ENCODE measurements around the gene CATSPERD. TPM values are rescaled to one million over a fixed set of nuclear protein-coding genes. Genes with fewer than 3 reads are reported as not detected.

The CATSPERD gene
- total RNA-seq, 1 experiment from 2014 or later: not detected

DNA sequence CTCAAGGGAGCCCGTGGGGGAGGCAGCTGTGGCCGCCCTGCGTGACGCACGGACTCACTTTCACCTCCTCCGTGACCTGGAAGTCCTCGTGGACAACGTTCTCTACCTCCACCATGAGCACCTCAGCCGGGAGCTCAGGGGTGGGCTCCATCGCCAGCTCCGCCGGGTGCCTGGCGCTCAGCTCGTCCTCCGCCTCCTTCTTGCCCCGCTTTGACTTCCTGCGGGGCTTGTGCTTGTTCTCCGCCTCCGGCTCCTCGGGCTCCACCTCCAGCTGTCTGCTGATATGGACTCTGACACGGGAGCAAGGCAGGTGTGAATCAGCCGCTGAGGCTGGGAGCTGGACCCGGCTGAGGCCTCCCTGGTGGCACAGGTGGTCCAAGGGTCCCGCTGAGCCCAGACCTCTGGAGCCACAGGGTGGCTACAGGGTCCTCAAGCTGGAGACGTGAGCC is 8.7 kb upstream of the CATSPERD start:
- Histone ChIP-seq H4K8ac (replicated peaks; ENCODE audit: insufficient read length, low read depth, low read length) (no peak overlapping the region), H2BK20ac (ENCODE audit: low read depth, low read length, poor library complexity, severe bottlenecking) (no peak overlapping the region), H3K79me2 (ENCODE audit: insufficient read depth, low read length) (peaks cover 8% of the 10 kb centered on the region; the same call in 1 of the 2 replicates), H3T11ph (ENCODE audit: low read length) (no peak overlapping the region), H3K27me3 (ENCODE audit: insufficient read depth, low read length) (no peaks in the 10 kb centered on the region), H2AK5ac (ENCODE audit: insufficient read length, low read length) (no peak overlapping the region), H3K79me1 (ENCODE audit: insufficient read depth, low read depth, low read length, poor library complexity, severe bottlenecking) (no peaks in the 10 kb centered on the region), H2BK5ac (ENCODE audit: insufficient read length, low read length) (no peak overlapping the region), H3K9ac (ENCODE audit: extremely low read depth, insufficient read length, low read length) (no peak overlapping the region), H3K18ac (ENCODE audit: insufficient read length, low read depth, low read length) (no peak overlapping the region), H3K4me2 (ENCODE audit: insufficient read depth, insufficient read length, low read length) (no peak overlapping the region), H3K9me3 (ENCODE audit: control insufficient read depth, low read depth, low read length) (no peaks in the 10 kb centered on the region), H2BK120ac (ENCODE audit: low read depth, low read length, poor library complexity, severe bottlenecking) (no peak overlapping the region), H2AFZ (ENCODE audit: low read length) (no peak overlapping the region), H3K56ac (ENCODE audit: insufficient read length, low read depth, low read length) (no peak overlapping the region), H3K4ac (ENCODE audit: low read depth, low read length) (no peak overlapping the region), H3K23ac (ENCODE audit: insufficient read length, low read depth, low read length) (no peak overlapping the region), H4K20me1 (ENCODE audit: control insufficient read depth, insufficient read depth, insufficient read length) (no peaks in the 10 kb centered on the region), H3K4me1 (ENCODE audit: insufficient read depth, low read length) (no peaks in the 10 kb centered on the region), H4K91ac (ENCODE audit: insufficient read length, low read depth, low read length) (no peak overlapping the region), H2BK12ac (ENCODE audit: insufficient read length, low read depth, low read length) (no peak overlapping the region), H4K5ac (ENCODE audit: insufficient read length, low read depth, low read length) (no peak overlapping the region), H3K14ac (ENCODE audit: insufficient read depth, low read length) (no peak overlapping the region), H2BK15ac (ENCODE audit: low read depth, low read length) (no peak overlapping the region), H3K27ac (ENCODE audit: insufficient read length, low read depth, low read length) (no peak overlapping the region), H3K23me2 (ENCODE audit: insufficient read length, low read depth, low read length, poor library complexity, severe bottlenecking) (peaks cover 2% of the 10 kb centered on the region)
- no peaks in the 10 kb centered on the region for H3K27me3 Mint-ChIP-seq (ENCODE audit: low read depth)
- no peak for DNase-seq
- TF ChIP-seq, protein P1, sequence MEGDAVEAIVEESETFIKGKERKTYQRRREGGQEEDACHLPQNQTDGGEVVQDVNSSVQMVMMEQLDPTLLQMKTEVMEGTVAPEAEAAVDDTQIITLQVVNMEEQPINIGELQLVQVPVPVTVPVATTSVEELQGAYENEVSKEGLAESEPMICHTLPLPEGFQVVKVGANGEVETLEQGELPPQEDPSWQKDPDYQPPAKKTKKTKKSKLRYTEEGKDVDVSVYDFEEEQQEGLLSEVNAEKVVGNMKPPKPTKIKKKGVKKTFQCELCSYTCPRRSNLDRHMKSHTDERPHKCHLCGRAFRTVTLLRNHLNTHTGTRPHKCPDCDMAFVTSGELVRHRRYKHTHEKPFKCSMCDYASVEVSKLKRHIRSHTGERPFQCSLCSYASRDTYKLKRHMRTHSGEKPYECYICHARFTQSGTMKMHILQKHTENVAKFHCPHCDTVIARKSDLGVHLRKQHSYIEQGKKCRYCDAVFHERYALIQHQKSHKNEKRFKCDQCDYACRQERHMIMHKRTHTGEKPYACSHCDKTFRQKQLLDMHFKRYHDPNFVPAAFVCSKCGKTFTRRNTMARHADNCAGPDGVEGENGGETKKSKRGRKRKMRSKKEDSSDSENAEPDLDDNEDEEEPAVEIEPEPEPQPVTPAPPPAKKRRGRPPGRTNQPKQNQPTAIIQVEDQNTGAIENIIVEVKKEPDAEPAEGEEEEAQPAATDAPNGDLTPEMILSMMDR (conservative IDR thresholded peaks at IDR 0.05): no peak
- peaks cover 34 to 72% (median 58%) of the 10 kb centered on the region in 3 experiments for H3K36me3 Mint-ChIP-seq (ENCODE audit: insufficient read depth in 1 of 3, low read depth in 3 of 3)
- H3K4me1 Mint-ChIP-seq: 0 out of 4 replicates have a peak, but pooled peaks cover 0 to 3% of the 10 kb centered on the region in 2 experiments
- no CpG with 5 or more reads among the region's 25 CpGs for WGBS (ENCODE audit: extremely low coverage, insufficient read length, low lambda C conversion rate)
- no peaks in the 10 kb centered on the region for H3K9me3 Mint-ChIP-seq
- no peak overlapping the region; a peak in 1 of 7 replicates for H3K27ac Mint-ChIP-seq
- no peak overlapping the region for H3K4me3 Mint-ChIP-seq

Measured in H9 (cell line).